HUES6 (cell line): ENCODE data around the gene SLC66A2.
A peak's percentile ranks its signal among the peaks of the same experiment; 100 is the strongest.

Source experiments
- H3K27ac ChIP-seq: 2 replicates; pipeline ENCODE4 v1.7.0; 2013; ENCODE audit warnings: low read depth, mild to moderate bottlenecking, low read length, inconsistent platforms
- H3K27me3 ChIP-seq: 2 replicates; pipeline ENCODE4 v1.6.1; 2013; ENCODE audit warnings: low read length; ENCODE audit not compliant: control insufficient read depth, insufficient read depth
- H3K36me3 ChIP-seq: 2 replicates; pipeline ENCODE4 v1.6.1; 2013; ENCODE audit warnings: low read length; ENCODE audit not compliant: control insufficient read depth, insufficient read depth
- H3K4me1 ChIP-seq: 2 replicates; pipeline ENCODE4 v1.6.1; 2013; ENCODE audit warnings: low read length; ENCODE audit not compliant: control insufficient read depth, insufficient read depth
- H3K4me3 ChIP-seq: 2 replicates; pipeline ENCODE4 v1.5.1; 2013; ENCODE audit warnings: low read depth, low read length
- H3K9ac ChIP-seq: one replicate; pipeline ENCODE4 v1.6.1; 2013; ENCODE audit warnings: mild to moderate bottlenecking, low read length
- H3K9me3 ChIP-seq: 2 replicates; pipeline ENCODE4 v1.6.1; 2013; ENCODE audit warnings: low read depth, low read length; ENCODE audit not compliant: control insufficient read depth, insufficient read depth

Gene SLC66A2

GRCh38 chr18:79983253-79983652, 31.8 kb upstream of the SLC66A2 start:
- H3K4me3 ChIP-seq: no peak overlapping the region
- H3K9ac ChIP-seq: no peak overlapping the region
- H3K9me3 ChIP-seq: no peaks in the 10 kb centered on the region
- H3K27ac ChIP-seq: no peak overlapping the region
- H3K27me3 ChIP-seq: no peaks in the 10 kb centered on the region
- peaks cover 47% of the 10 kb centered on the region for H3K36me3 ChIP-seq
- H3K4me1 ChIP-seq: peaks cover 11% of the 10 kb centered on the region; the same call in 1 of the 2 replicates

GRCh38 chr18:79982736-79983135, 31.3 kb upstream of the SLC66A2 start:
- H3K9ac ChIP-seq: no peak overlapping the region
- no peak overlapping the region for H3K4me3 ChIP-seq
- no peaks in the 10 kb centered on the region for H3K27me3 ChIP-seq
- no peaks in the 10 kb centered on the region for H3K9me3 ChIP-seq
- H3K27ac ChIP-seq: no peak overlapping the region
- peaks cover 11% of the 10 kb centered on the region; the same call in 1 of the 2 replicates for H3K4me1 ChIP-seq
- peaks cover 50% of the 10 kb centered on the region for H3K36me3 ChIP-seq

GRCh38 chr18:79980585-79980984, 29.1 kb upstream of the SLC66A2 start:
- no peaks in the 10 kb centered on the region for H3K4me1 ChIP-seq
- H3K9me3 ChIP-seq: no peaks in the 10 kb centered on the region
- no peak overlapping the region for H3K9ac ChIP-seq
- 0 out of 2 replicates have a peak overlapping the region, but pooled peaks have one; percentile 11 for H3K27ac ChIP-seq
- no peak overlapping the region for H3K4me3 ChIP-seq
- H3K36me3 ChIP-seq: peaks cover 52% of the 10 kb centered on the region
- no peaks in the 10 kb centered on the region for H3K27me3 ChIP-seq

- Histone ChIP-seq H3K4me1 (no peaks in the 10 kb centered on the region), H3K27me3 (no peaks in the 10 kb centered on the region), H3K4me3 (no peak overlapping the region), H3K36me3 (peaks cover 52% of the 10 kb centered on the region), H3K9ac (no peak overlapping the region), H3K9me3 (no peaks in the 10 kb centered on the region), H3K27ac (no peak overlapping the region)
Observed at GRCh38 chr18:79979843-79980242, 28.4 kb upstream of the SLC66A2 start.

GRCh38 chr18:79975985-79976680, 24.7 kb upstream of the SLC66A2 start:
- Histone ChIP-seq H3K4me1 (no peaks in the 10 kb centered on the region), H3K27me3 (no peaks in the 10 kb centered on the region), H3K9me3 (no peaks in the 10 kb centered on the region), H3K4me3 (no peak overlapping the region), H3K36me3 (peaks cover 64% of the 10 kb centered on the region), H3K9ac (no peak overlapping the region), H3K27ac (no peak overlapping the region)

- no peak overlapping the region for H3K27ac ChIP-seq
Observed at GRCh38 chr18:79975043-79975442, 23.6 kb upstream of the SLC66A2 start.

GRCh38 chr18:79974025-79974654, 22.7 kb upstream of the SLC66A2 start:
- no peak overlapping the region for H3K4me3 ChIP-seq
- no peaks in the 10 kb centered on the region for H3K27me3 ChIP-seq
- H3K36me3 ChIP-seq: peaks cover 71% of the 10 kb centered on the region
- no peak overlapping the region for H3K9ac ChIP-seq
- no peaks in the 10 kb centered on the region for H3K9me3 ChIP-seq
- H3K4me1 ChIP-seq: no peaks in the 10 kb centered on the region
- H3K27ac ChIP-seq: no peak overlapping the region

More at GRCh38 chr18:79975043-79975442, 23.6 kb upstream of the SLC66A2 start:
- no peaks in the 10 kb centered on the region for H3K4me1 ChIP-seq
- H3K9ac ChIP-seq: no peak overlapping the region
- no peak overlapping the region for H3K4me3 ChIP-seq
- no peaks in the 10 kb centered on the region for H3K9me3 ChIP-seq
- H3K36me3 ChIP-seq: peaks cover 75% of the 10 kb centered on the region
- H3K27me3 ChIP-seq: no peaks in the 10 kb centered on the region

- Histone ChIP-seq H3K4me3 (no peak overlapping the region), H3K4me1 (no peaks in the 10 kb centered on the region), H3K36me3 (peaks cover 69% of the 10 kb centered on the region), H3K27ac (no peak overlapping the region), H3K27me3 (no peaks in the 10 kb centered on the region), H3K9me3 (no peaks in the 10 kb centered on the region), H3K9ac (no peak overlapping the region)
Observed at GRCh38 chr18:79973517-79973916, 22.1 kb upstream of the SLC66A2 start.

GRCh38 chr18:79972720-79973119, 21.3 kb upstream of the SLC66A2 start:
- H3K9me3 ChIP-seq: no peaks in the 10 kb centered on the region
- no peak overlapping the region for H3K4me3 ChIP-seq
- no peak overlapping the region for H3K9ac ChIP-seq
- H3K4me1 ChIP-seq: no peaks in the 10 kb centered on the region
- no peaks in the 10 kb centered on the region for H3K27me3 ChIP-seq
- H3K36me3 ChIP-seq: peaks cover 67% of the 10 kb centered on the region
- no peak overlapping the region for H3K27ac ChIP-seq

GRCh38 chr18:79971986-79972385, 20.5 kb upstream of the SLC66A2 start:
- no peaks in the 10 kb centered on the region for H3K4me1 ChIP-seq
- no peak overlapping the region for H3K4me3 ChIP-seq
- no peak overlapping the region for H3K27ac ChIP-seq
- no peaks in the 10 kb centered on the region for H3K27me3 ChIP-seq
- no peak overlapping the region for H3K9ac ChIP-seq
- no peaks in the 10 kb centered on the region for H3K9me3 ChIP-seq
- peaks cover 63% of the 10 kb centered on the region for H3K36me3 ChIP-seq

GRCh38 chr18:79971211-79971952, 19.9 kb upstream of the SLC66A2 start:
- Histone ChIP-seq H3K4me3 (no peak overlapping the region), H3K9ac (no peak overlapping the region), H3K4me1 (no peaks in the 10 kb centered on the region), H3K9me3 (no peaks in the 10 kb centered on the region), H3K36me3 (peaks cover 60% of the 10 kb centered on the region), H3K27ac (no peak overlapping the region), H3K27me3 (no peaks in the 10 kb centered on the region)
